ENCODE results near the gene BAAT. TPM values are rescaled to one million over a fixed set of nuclear protein-coding genes. Genes with fewer than 3 reads are reported as not detected.

The BAAT gene
- total RNA-seq, 3 donors from 2014 or later, result 0.14 TPM; not detected in 2

- DNase-seq, result no peak
- Histone ChIP-seq H3K4me3 (no peak overlapping the region), H3K9me3 (peaks cover 12% of the 10 kb centered on the region), H3K36me3 (ENCODE audit: low read depth) (no peaks in the 10 kb centered on the region), H3K4me1 (ENCODE audit: low read depth) (no peaks in the 10 kb centered on the region)
- intact Hi-C loops (cut with DNase I, micrococcal nuclease), result no loop called here
- no peak for TF ChIP-seq CTCF (IDR thresholded peaks at IDR 0.05)
- ATAC-seq, result no peak
Measured at GRCh38 chr9:101325053-101325452, 59.8 kb downstream of the BAAT start.

GRCh38 chr9:101324245-101324804 is 60.5 kb downstream of the BAAT start:
- H3K4me1 ChIP-seq (ENCODE audit: low read depth), result no peaks in the 10 kb centered on the region
- no peak overlapping the region for H3K4me3 ChIP-seq
- peaks cover 12% of the 10 kb centered on the region for H3K9me3 ChIP-seq
- TF ChIP-seq CTCF (IDR thresholded peaks at IDR 0.05), result no peak
- no peaks in the 10 kb centered on the region for H3K36me3 ChIP-seq (ENCODE audit: low read depth)
- DNase-seq (no peak), ATAC-seq (no peak)
- intact Hi-C loops (cut with DNase I, micrococcal nuclease), result no loop called here

- no peaks in the 10 kb centered on the region for H3K4me1 ChIP-seq (ENCODE audit: low read depth)
- ATAC-seq, result no peak
- H3K4me3 ChIP-seq, result no peak overlapping the region
- intact Hi-C loops (cut with DNase I, micrococcal nuclease), result no loop called here
- no peak for DNase-seq
- H3K9me3 ChIP-seq, result peaks cover 12% of the 10 kb centered on the region
- no peak for TF ChIP-seq CTCF (IDR thresholded peaks at IDR 0.05)
- H3K36me3 ChIP-seq (ENCODE audit: low read depth), result no peaks in the 10 kb centered on the region
Measured at GRCh38 chr9:101323129-101323528, 61.7 kb downstream of the BAAT start.

- ATAC-seq (no peak), DNase-seq (no peak)
- H3K4me1 ChIP-seq (ENCODE audit: low read depth), result no peaks in the 10 kb centered on the region
- H3K4me3 ChIP-seq, result no peak overlapping the region
- no peak for TF ChIP-seq CTCF (IDR thresholded peaks at IDR 0.05)
- no peaks in the 10 kb centered on the region for H3K36me3 ChIP-seq (ENCODE audit: low read depth)
- intact Hi-C loops (cut with DNase I, micrococcal nuclease), result loop anchor here in 1 of 2 donors (10.0 kb wide), 1 partner anchor 603 kb away; no protein-coding TSS in a partner anchor
- no peaks in the 10 kb centered on the region for H3K9me3 ChIP-seq
Measured at GRCh38 chr9:101317735-101318134, 67.1 kb downstream of the BAAT start.

- ATAC-seq, result no peak
- Histone ChIP-seq H3K9me3 (no peaks in the 10 kb centered on the region), H3K4me3 (no peak overlapping the region), H3K4me1 (ENCODE audit: low read depth) (no peaks in the 10 kb centered on the region), H3K36me3 (ENCODE audit: low read depth) (no peaks in the 10 kb centered on the region)
- TF ChIP-seq CTCF (IDR thresholded peaks at IDR 0.05), result no peak
- DNase-seq, result no peak
- intact Hi-C loops (cut with DNase I, micrococcal nuclease), result loop anchor here in 1 of 2 donors (10.0 kb wide), 1 partner anchor 600 kb away; no protein-coding TSS in a partner anchor
Measured at GRCh38 chr9:101315112-101315450, 69.7 kb downstream of the BAAT start.

GRCh38 chr9:101312661-101313060 is 72.1 kb downstream of the BAAT start:
- Histone ChIP-seq H3K36me3 (ENCODE audit: low read depth) (no peaks in the 10 kb centered on the region), H3K9me3 (no peaks in the 10 kb centered on the region), H3K4me3 (no peak overlapping the region), H3K4me1 (ENCODE audit: low read depth) (no peaks in the 10 kb centered on the region)
- TF ChIP-seq CTCF (IDR thresholded peaks at IDR 0.05), result no peak
- no peak for DNase-seq
- intact Hi-C loops (cut with DNase I, micrococcal nuclease), result loop anchor here (5.0 to 10.0 kb wide), 2 partner anchors 595 to 598 kb away; no protein-coding TSS in a partner anchor
- ATAC-seq, result no peak
